DMS153 treated with DMSO at 0.1 percent for 48 hours (cell line): ENCODE data around the gene HPCAL1.

ENCODE experiments used
- DNase-seq: peaks from one replicate; lab custom pipeline; 2025; ENCODE audit not compliant: unreplicated experiment; lab: John Stamatoyannopoulos, UW

Gene HPCAL1

DNA sequence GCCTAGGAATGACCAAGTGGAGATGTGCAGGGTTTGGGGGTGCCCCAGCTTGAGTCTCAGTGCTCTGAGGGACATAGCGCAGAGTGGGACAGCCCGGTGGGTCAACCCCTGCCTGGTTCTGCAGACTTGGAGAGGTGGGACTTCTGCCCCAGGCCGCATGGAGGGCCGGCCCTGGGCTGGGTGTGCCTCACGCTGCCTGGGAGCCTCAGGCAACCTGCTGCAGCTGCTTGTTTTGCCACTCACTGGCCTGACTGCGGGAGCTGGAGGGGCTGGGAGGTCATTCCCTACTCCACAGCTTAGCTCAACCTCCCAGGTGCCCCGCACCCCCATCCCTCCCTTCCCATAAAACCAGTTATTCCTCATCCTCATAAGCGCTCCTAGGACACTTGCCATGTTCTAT lies 112.3 kb downstream of the HPCAL1 start:
- no peak for DNase-seq

DNA sequence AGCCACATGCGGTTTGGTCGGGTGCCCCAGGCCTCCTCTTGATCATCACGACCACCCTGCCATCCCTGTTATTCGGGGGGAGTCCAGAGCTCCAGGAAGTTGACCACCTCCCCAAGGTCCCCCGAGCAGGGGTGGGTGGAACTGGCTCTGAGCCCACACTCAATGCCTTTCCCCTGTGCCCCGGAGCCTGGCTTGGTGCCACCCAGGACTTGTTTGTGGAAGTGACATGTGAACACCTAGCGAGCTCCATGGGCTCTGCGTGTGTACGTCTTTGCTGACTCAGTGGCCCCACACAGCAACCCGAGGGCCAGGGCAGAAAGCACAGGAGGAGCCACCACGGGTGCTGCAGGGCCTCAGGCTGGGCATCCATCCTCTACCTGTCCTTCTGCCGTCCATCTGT lies 112.9 kb downstream of the HPCAL1 start:
- no peak for DNase-seq

DNA sequence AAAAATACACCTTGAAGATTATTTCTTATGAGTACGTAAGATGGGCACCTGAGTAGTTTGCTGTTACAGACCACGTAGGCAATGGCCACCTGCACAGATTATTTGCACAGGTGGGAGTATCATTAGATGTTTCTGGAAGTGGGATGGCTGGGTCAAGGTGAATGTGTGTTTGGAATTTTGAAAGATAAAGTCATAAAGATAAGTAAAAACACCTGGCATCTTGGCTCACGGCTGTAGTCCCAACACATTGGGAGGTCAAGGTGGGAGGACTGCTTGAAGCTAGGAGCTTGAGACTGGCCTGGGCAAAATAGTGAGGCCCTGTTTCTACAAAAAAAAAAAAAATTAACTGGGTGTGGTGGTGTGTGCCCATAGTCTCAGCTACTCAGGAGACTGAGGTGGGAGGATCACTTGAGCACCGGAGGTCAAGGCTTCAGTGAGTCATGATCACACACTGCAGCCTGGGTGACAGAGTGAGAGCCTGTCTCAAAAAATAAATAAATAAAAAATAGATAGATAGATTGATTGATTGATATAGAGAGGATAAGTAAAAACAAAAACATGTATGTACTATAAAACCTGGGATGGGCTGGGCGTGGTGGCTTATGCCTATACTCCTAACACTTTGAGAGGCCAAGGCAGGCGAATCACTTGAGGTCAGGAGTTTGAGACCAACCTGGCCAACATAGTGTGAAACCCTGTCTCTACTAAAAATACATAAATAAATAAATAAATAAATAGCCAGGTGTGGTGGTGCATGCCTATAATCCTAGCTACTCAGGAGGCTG lies 115.0 kb downstream of the HPCAL1 start:
- no peak for DNase-seq

DNA sequence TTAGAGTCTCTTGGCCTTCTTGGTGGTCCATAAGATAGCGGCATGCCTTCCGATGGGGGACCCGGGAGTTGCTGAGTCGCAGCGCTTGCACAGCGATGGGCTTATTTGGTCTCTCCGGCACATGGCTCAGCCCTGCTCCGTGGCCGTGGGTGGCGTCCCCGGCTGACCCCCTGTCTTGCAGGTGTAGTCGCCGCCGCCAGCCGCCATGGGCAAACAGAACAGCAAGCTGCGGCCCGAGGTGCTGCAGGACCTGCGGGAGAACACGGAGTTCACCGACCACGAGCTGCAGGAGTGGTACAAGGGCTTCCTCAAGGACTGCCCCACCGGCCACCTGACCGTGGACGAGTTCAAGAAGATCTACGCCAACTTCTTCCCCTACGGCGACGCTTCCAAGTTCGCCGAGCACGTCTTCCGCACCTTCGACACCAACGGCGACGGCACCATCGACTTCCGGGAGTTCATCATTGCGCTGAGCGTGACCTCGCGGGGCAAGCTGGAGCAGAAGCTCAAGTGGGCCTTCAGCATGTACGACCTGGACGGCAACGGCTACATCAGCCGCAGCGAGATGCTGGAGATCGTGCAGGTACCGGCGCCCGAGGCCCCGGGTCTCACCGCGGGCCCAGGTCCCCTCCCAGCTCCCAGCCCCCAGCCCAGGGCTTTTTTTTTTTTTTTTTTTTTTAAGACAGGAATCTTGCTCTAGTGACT lies 117.0 kb downstream of the HPCAL1 start:
- no peak for DNase-seq

DNA sequence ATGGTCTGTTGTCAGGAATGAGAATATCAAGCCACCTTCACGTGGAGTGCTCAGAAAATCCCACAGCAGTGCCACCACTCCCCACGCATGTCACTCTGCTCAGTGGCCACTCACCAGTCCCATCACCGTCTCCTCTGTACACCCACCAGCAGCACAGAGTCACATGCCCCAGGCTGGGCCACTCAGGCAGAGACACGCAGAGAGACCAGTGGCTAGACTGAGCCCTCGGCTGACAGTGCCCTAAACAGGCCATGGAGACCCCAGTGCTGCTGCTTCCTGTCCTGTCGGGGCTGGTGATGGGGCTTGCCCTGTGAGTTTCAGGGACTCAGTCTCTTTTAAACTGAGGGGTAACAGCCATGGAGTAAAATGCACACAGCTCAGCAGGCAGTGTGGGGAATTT lies 119.5 kb downstream of the HPCAL1 start:
- DNase-seq: no peak

DNA sequence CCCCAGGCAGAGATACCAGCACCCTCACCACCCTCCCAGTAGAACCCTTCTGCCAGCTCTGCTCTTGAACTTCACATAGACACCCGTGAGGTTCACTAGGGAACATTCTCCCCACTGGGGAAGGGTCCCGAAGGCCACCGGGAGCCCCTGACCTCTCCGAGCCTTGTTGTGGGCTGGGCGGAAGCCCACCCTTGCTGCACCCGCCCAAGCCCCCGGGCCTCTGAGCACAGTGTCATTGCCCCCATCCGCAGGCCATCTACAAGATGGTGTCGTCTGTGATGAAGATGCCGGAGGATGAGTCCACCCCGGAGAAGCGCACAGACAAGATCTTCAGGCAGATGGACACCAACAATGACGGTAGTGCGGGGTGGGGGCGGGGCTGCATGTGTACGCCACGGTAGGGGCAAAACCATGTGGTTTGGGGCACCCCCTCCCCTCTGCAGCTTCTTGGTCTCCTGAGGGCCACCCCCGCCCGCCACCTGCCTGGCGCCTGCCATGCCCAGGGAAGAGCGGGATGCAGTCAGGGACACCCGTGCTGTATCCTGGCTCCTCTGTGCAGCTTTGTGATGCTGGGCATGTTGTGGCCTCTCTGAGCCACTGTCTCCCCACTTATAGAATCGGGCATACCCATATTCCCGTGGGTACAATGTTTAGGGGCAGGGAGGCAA lies 120.2 kb downstream of the HPCAL1 start:
- no peak for DNase-seq

DNA sequence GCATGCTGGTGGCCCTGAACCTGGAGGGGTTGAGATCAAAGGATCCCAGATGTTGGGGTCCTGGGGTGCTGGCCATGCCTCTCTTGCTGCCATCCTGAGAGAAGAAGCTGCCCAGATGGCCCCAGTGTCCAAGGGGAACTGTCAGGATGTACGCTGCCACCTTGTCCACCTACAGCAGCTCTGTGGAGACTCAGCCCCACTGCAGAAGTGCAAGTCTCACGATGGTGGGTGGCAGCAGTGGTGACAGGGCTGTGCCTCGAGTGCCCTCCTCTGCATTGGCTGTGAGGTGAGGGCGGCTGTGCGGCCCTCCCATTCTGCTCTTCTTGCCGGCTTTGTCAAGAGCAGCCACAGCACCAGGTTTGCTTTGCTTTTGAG lies 120.7 kb downstream of the HPCAL1 start:
- no peak for DNase-seq

DNA sequence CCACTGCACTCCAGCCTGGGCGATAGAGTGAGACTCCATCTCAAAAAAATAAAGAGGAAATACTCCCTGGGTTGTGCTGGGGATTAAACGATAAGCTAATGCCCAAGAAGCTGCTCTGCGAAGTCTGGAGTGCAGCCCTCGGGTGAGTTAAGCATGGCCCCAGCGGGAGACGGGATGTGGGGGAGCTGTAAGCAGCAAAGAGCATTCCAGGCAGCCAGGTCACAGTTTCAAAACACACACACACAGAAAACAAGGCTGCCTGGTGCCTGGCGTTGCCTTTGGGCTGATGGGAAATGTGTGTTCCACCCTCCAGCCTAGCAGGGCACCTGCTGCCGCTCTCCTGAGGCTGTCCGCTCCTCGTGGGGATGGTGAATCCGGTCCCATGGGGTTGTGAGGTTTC lies 121.3 kb downstream of the HPCAL1 start:
- DNase-seq: no peak

DNA sequence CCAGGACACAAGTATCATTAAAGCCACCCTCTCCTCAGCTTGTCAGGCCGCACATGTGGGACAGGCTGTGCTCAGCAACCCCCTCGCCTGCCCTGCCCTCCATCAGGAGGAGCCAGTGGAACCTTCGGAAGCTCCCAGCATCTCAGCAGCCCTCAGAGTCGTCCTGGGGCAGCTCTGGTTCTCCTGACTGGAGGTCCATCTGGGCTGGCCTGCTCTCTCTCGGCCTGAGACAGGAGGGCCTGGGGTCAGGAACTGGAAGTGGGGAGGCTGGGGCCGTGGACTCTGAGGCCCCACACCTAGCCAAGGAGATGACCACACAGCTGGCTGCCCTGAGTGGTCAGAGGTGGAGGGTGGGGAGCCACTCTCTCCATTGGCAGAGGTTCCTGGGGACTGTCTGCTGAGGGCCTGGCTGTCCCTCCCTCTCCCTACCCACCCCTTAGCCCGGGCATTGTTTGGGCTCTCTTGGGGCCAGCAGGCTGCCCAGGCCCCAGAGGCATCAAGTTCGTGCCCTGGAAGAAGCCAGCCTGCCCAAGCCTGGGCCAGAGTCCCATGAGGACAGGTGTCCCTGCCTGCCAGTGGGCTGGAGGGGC lies 122.3 kb downstream of the HPCAL1 start:
- DNase-seq: no peak

DNA sequence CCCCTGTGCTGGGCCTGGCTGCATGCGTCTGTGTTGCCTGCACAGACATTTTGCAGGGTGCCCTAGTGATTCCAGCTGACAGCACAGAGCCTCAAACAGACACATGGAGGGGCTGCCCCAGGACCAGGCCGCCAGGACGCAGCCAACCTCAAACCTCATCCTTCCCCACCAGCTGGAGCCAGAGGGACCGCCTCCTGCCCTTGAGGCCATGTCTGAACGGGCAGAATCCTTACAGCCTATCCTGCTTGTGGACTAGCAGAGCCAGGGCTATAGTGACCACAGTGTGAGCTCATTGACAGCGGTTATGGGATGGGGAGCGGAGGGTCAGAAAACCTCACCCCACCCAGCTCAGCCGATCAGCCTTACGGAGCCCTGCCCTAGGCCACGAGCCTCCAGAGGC lies 123.0 kb downstream of the HPCAL1 start:
- DNase-seq: no peak

DNA sequence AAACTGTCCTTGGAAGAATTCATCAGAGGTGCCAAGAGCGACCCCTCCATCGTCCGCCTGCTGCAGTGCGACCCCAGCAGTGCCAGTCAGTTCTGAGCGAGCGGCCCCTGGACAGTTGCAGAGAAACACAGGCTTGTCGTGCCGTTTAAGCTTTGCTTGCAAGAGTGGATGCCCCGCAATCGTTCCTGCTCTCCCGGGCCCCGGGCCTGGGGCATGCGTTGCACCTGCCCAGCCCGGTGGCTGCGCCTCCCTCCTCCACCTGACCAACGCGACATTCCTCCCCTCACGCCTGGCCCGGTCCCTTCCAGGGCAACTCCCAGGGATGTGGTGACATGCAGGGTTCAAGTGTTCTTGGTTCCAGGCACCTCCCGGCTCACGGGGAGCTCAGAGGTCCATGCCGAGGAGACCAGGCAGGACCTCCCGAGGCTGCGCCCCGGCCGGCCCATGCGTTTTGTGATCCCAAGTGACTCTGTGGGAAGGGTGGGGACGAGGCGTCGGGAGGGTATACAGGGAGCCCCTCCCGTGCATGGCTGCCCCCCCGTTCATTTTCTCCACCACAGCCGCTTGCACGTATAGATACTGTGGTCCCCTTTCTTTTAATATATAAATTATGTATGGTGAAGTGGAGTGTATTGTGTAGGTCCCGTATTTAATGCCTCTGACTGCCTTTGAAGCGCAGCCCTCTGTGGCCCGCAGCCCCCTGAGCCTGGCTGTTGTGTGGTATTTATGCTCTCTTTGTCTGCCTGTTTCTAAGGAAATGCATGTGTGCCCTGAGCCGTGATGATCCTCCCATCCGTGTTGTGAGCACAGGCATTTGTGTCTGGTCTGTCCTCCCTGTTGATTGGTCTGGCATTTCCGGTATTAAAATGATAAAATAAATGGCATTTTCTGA lies 124.3 kb downstream of the HPCAL1 start:
- DNase-seq: no peak

DNA sequence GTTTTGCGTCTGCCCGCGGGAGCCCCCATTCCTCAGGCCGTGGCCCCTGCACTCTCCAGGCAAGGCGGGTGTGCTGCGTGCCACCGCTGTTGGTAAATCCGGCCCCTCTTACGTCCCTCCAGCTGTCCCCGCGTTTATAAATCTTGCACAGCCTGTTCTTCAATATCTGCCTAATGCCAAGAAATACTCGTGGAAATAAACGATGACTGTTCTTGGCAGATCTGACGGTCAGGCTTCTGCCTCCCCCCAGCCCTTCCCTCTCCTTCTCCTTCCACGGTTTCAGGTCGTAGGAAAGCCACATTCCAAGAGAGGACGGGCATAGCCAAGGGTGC lies 124.9 kb downstream of the HPCAL1 start:
- no peak for DNase-seq

DNA sequence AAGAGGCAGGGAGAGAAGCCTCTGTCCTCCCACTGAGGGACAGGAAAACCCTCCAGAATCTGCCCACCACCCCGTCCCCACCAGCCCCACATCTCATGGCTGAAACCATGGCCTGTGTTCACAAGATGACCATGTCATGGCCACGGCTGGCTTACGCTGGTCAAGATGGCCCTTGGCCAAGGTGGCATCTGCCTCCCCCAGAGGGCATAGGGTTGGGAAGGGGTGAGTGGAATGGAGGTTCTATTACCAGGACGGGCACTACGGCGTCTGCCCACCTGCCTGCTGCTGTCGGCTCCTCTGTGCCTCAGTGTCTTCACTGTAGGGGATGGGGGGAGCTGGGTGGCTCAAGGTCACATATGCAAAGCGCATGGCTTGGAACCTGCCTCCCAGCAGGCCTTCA lies 125.7 kb downstream of the HPCAL1 start:
- no peak for DNase-seq

DNA sequence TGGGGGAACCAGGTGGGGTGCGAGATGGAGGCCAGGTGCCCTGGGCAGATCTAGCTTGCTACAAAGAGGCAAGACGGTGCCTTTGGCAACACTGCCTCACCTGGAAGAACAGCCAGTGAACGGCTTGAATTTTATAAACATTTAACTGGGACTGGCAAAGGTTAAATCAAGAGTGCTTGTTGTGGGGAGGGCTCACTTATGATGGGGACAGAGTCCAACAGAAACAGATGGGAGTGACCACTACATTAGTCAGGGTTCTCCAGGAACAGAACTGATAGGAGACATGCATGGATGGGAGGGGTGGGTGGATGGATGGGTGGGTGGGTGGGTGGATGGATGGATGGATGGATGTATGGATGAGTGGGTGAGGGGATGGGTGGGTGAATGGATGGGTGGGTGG lies 126.2 kb downstream of the HPCAL1 start:
- DNase-seq: no peak

DNA sequence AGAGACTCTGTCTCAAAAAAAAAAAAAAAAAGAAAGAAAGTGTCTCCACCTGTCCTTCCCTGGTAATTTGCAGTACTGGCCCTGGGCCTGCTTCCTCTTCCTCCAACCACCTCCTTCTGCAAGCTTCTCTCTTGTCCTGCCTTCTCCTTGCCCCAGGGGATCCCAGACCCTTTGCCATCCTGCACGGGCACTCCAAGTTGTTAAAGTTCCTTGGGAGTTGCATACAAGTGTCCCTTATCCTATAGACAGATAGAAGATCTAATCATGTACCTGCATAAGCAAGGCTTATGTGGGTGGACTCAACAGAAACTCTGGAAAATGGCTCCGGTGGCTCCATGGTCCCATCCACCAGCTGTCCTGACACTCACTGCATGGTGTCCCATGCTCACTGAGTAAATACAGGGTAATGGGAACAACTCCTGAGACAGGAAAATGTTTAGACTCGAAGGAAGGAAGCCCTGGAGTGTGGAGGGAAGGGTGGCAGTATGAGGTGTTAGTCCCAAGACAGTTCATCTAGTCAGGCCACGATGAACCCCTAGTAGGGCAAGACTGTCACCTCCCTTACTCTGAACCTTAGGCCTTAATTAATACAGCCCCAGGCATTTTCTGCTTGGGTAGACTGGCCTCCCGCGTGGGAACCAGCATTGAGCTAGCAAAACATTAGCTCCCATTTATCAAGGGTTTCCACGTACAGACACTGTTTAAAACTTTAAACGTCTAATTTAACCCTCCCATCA lies 128.3 kb downstream of the HPCAL1 start:
- DNase-seq: no peak

DNA sequence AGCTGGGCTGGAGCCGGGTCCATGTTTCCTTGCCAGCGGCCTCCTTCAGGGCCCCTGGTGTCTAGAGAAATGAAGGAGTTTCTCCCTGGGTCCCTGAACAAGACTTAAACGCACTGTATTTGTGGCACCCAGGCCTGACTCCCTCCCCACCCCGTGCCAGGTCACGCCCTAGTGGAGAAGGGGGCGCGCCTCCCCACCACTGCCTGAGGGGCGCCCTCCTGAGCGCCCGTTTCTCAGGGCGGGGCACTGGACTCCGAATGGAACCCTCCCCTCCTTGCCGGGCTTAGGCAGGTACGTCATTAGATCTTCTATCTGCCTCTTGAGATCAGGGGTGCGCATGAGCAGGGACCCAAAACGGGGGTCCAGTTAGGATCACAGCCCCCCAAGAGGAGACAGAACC lies 129.1 kb downstream of the HPCAL1 start:
- no peak for DNase-seq

DNA sequence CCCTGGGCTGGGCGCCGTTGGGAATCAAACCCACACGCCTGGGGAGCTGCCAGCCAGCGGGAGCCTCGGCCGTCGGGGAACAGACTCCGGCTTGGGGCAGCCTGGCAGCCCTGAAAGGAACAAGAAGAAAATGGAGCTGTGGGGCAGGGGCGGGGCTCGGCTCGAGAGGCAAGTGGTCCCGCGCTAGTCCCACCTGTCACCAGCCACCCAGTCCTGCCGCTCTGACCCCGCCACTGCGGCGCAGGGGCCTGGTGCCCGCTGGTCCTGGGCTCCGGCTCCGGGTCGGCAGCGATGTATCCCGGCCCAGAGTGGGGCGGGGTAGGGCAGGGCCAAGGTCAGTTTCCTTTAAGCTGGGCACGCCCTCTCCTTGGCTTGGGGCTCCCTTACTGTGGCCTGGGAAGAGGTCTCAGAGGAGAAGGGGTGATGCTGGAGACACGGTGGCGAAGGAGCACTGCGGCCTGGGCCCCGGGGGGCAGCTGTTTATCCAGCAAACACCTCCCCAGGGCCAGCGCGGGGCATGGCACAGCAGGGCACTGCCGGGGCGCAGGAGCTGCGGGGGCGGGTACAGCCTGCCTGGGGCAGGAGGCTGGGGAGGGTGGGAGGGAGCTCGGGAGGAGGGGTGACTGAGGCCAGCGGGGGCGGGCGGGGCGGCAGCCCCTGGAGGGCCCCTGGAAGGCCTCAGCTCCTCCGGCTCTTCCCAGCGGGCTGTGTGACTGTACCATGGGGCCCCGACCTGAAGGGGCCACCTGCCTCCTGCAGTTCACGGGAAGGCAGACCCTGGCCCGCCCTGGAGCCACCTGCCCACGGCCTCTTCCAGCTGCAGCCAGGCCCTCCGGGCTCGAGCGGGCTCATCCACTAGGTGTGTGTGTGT lies 129.8 kb downstream of the HPCAL1 start:
- DNase-seq: no peak

DNA sequence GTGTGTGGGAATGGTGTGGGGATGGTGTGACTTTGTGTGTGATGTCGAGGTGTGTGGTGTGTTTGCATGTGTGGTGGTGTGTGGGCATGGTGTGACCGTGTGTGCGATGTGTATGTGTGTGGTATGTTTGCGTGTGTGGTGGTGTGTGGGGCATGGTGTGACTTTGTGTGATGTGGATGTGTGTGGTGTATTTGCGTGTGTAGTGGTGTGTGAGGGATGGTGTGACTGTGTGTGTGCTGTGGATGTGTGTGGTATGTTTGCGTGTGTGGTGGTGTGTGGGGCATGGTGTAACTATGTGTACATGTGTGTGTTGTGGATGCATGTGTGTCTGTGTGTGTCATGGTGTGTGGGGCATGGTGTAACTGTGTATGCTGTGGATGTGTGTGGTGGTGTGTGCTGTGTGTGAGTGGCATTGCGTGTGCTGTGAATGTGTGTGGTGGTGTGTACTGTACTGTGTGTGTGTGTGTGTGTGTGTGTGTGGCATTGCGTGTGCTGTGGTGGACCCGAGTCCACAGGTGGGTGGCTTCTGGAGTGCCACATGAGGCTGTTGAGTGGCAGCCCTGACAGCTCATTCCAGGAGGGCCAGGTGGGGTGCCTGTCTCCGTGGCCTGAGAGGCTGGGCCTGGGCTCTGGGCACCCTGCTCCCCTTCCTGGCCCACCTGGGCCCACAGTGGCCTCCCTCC lies 130.7 kb downstream of the HPCAL1 start:
- DNase-seq: no peak
